HG02943 (cell line): ENCODE data around the gene SEMA3D.

Source experiments
- ATAC-seq: cut with Tn5 transposase; IDR thresholded peaks from one replicate; pipeline ENCODE4 v1.9.1; 2021; ENCODE audit warnings: mild to moderate bottlenecking, low read depth, moderate library complexity; ENCODE audit not compliant: unreplicated experiment

The SEMA3D gene

GRCh38 chr7:85039196-85039923 lies 147.5 kb downstream of the SEMA3D start:
- ATAC-seq, result peak; percentile 58

GRCh38 chr7:85038466-85038865 lies 148.4 kb downstream of the SEMA3D start:
- ATAC-seq, result no peak

GRCh38 chr7:85033263-85033662 lies 153.6 kb downstream of the SEMA3D start:
- ATAC-seq, result no peak

- no peak for ATAC-seq
These were observed 155.4 kb downstream of the SEMA3D start for GRCh38 chr7:85031475-85031874.

GRCh38 chr7:85030893-85031292 lies 156.0 kb downstream of the SEMA3D start:
- no peak for ATAC-seq

- ATAC-seq, result peak; percentile 82
These were observed 161.5 kb downstream of the SEMA3D start for GRCh38 chr7:85025312-85025756.

GRCh38 chr7:85023916-85024315 lies 162.9 kb downstream of the SEMA3D start:
- no peak for ATAC-seq

GRCh38 chr7:85023066-85023712 lies 163.7 kb downstream of the SEMA3D start:
- no peak for ATAC-seq

- no peak for ATAC-seq
These were observed 164.7 kb downstream of the SEMA3D start for GRCh38 chr7:85022064-85022697.

- no peak for ATAC-seq
These were observed 165.7 kb downstream of the SEMA3D start for GRCh38 chr7:85021101-85021704.

- ATAC-seq, result no peak
These were observed 167.1 kb downstream of the SEMA3D start for GRCh38 chr7:85019778-85020177.

- ATAC-seq, result no peak
These were observed 167.7 kb downstream of the SEMA3D start for GRCh38 chr7:85019176-85019575.

- ATAC-seq, result no peak
These were observed 168.4 kb downstream of the SEMA3D start for GRCh38 chr7:85018498-85018897.

- ATAC-seq, result no peak
These were observed 170.6 kb downstream of the SEMA3D start for GRCh38 chr7:85016286-85016685.

- no peak for ATAC-seq
These were observed 171.8 kb downstream of the SEMA3D start for GRCh38 chr7:85014936-85015660.

GRCh38 chr7:85011127-85011526 lies 175.7 kb downstream of the SEMA3D start:
- ATAC-seq, result no peak

- no peak for ATAC-seq
These were observed 176.6 kb downstream of the SEMA3D start for GRCh38 chr7:85010306-85010705.

GRCh38 chr7:85006754-85007153 lies 180.1 kb downstream of the SEMA3D start:
- ATAC-seq, result no peak

GRCh38 chr7:85004402-85004801 lies 182.5 kb downstream of the SEMA3D start:
- ATAC-seq, result no peak

- ATAC-seq, result no peak
These were observed 185.1 kb downstream of the SEMA3D start for GRCh38 chr7:85001495-85002345.
